Adipocyte (in vitro differentiated cells): Measurements from ENCODE around the gene ARHGAP21.
A peak's percentile ranks its signal among the peaks of the same experiment; 100 is the strongest.

Experiments used
- DNase-seq: peaks from one replicate; pipeline ENCODE4 v3.0.0-alpha.2; 2015; ENCODE audit warnings: low read depth
- H3K27me3 ChIP-seq: replicated peaks from 2 replicates; pipeline ENCODE4 v1.7.0; 2013; ENCODE audit warnings: mild to moderate bottlenecking, low read length, moderate library complexity; ENCODE audit not compliant: control insufficient read depth, insufficient read depth
- H3K36me3 ChIP-seq: 2 replicates; pipeline ENCODE4 v1.7.0; 2013; ENCODE audit warnings: low read length, mild to moderate bottlenecking, moderate library complexity; ENCODE audit not compliant: control insufficient read depth, insufficient read depth, severe bottlenecking
- H3K4me1 ChIP-seq: 2 replicates; pipeline ENCODE4 v1.7.0; 2013; ENCODE audit warnings: mild to moderate bottlenecking, low read length, moderate library complexity; ENCODE audit not compliant: control insufficient read depth, insufficient read depth
- H3K4me3 ChIP-seq: 2 replicates; pipeline ENCODE4 v1.7.0; 2013; ENCODE audit warnings: mild to moderate bottlenecking, low read length, moderate library complexity
- H3K9ac ChIP-seq: 2 replicates; pipeline ENCODE4 v1.7.0; 2013; ENCODE audit warnings: mild to moderate bottlenecking, low read length, moderate library complexity
- H3K9me3 ChIP-seq: 2 replicates; pipeline ENCODE4 v1.7.0; 2013; ENCODE audit warnings: mild to moderate bottlenecking, low read length, moderate library complexity; ENCODE audit not compliant: control insufficient read depth

Gene ARHGAP21

GRCh38 chr10:24706479-24707118 is 17.1 kb downstream of the ARHGAP21 start:
- H3K4me3 ChIP-seq: peak overlapping the region; percentile 0
- H3K4me1 ChIP-seq: peaks cover 38% of the 10 kb centered on the region
- no peaks in the 10 kb centered on the region for H3K36me3 ChIP-seq
- no peaks in the 10 kb centered on the region for H3K27me3 ChIP-seq
- H3K9me3 ChIP-seq: no peaks in the 10 kb centered on the region
- no peak overlapping the region for H3K9ac ChIP-seq
- peak; percentile 95 for DNase-seq

GRCh38 chr10:24703700-24704099 is 20.0 kb downstream of the ARHGAP21 start:
- Histone ChIP-seq H3K9me3 (no peaks in the 10 kb centered on the region), H3K36me3 (no peaks in the 10 kb centered on the region), H3K4me3 (no peak overlapping the region), H3K4me1 (peaks cover 44% of the 10 kb centered on the region), H3K9ac (no peak overlapping the region), H3K27me3 (no peaks in the 10 kb centered on the region)
- DNase-seq: peak; percentile 86

- no peaks in the 10 kb centered on the region for H3K27me3 ChIP-seq
- peaks cover 38% of the 10 kb centered on the region for H3K4me1 ChIP-seq
- no peaks in the 10 kb centered on the region for H3K36me3 ChIP-seq
- H3K9ac ChIP-seq: no peak overlapping the region
- DNase-seq: no peak
- H3K9me3 ChIP-seq: no peaks in the 10 kb centered on the region
- H3K4me3 ChIP-seq: no peak overlapping the region
Observed at GRCh38 chr10:24701447-24701846, 22.2 kb downstream of the ARHGAP21 start.

GRCh38 chr10:24700948-24701347 is 22.7 kb downstream of the ARHGAP21 start:
- H3K9me3 ChIP-seq: no peaks in the 10 kb centered on the region
- DNase-seq: no peak
- no peaks in the 10 kb centered on the region for H3K27me3 ChIP-seq
- H3K9ac ChIP-seq: no peak overlapping the region
- no peak overlapping the region for H3K4me3 ChIP-seq
- H3K4me1 ChIP-seq: peaks cover 33% of the 10 kb centered on the region
- H3K36me3 ChIP-seq: no peaks in the 10 kb centered on the region

- Histone ChIP-seq H3K4me3 (no peak overlapping the region), H3K9ac (no peak overlapping the region), H3K27me3 (no peaks in the 10 kb centered on the region), H3K4me1 (peaks cover 18% of the 10 kb centered on the region), H3K36me3 (no peaks in the 10 kb centered on the region), H3K9me3 (no peaks in the 10 kb centered on the region)
- no peak for DNase-seq
Observed at GRCh38 chr10:24698270-24698669, 25.4 kb downstream of the ARHGAP21 start.

- no peak overlapping the region for H3K9ac ChIP-seq
- no peaks in the 10 kb centered on the region for H3K36me3 ChIP-seq
- no peaks in the 10 kb centered on the region for H3K27me3 ChIP-seq
- no peaks in the 10 kb centered on the region for H3K9me3 ChIP-seq
- peaks cover 17% of the 10 kb centered on the region for H3K4me1 ChIP-seq
- no peak for DNase-seq
- no peak overlapping the region for H3K4me3 ChIP-seq
Observed at GRCh38 chr10:24697080-24697479, 26.6 kb downstream of the ARHGAP21 start.

GRCh38 chr10:24695452-24695851 is 28.2 kb downstream of the ARHGAP21 start:
- no peak for DNase-seq
- Histone ChIP-seq H3K9ac (no peak overlapping the region), H3K4me3 (no peak overlapping the region), H3K36me3 (no peaks in the 10 kb centered on the region), H3K27me3 (no peaks in the 10 kb centered on the region), H3K9me3 (no peaks in the 10 kb centered on the region), H3K4me1 (peaks cover 20% of the 10 kb centered on the region)

- Histone ChIP-seq H3K4me1 (peaks cover 20% of the 10 kb centered on the region), H3K9me3 (no peaks in the 10 kb centered on the region), H3K27me3 (no peaks in the 10 kb centered on the region), H3K4me3 (no peak overlapping the region), H3K36me3 (no peaks in the 10 kb centered on the region), H3K9ac (no peak overlapping the region)
- DNase-seq: no peak
Observed at GRCh38 chr10:24694086-24694485, 29.6 kb downstream of the ARHGAP21 start.

GRCh38 chr10:24690961-24691512 is 32.6 kb downstream of the ARHGAP21 start:
- Histone ChIP-seq H3K27me3 (no peaks in the 10 kb centered on the region), H3K36me3 (no peaks in the 10 kb centered on the region), H3K9ac (no peak overlapping the region), H3K9me3 (no peaks in the 10 kb centered on the region), H3K4me3 (no peak overlapping the region), H3K4me1 (peaks cover 17% of the 10 kb centered on the region)
- DNase-seq: peak; percentile 35

GRCh38 chr10:24685958-24686540 is 37.6 kb downstream of the ARHGAP21 start:
- no peaks in the 10 kb centered on the region for H3K9me3 ChIP-seq
- no peak overlapping the region for H3K4me3 ChIP-seq
- H3K4me1 ChIP-seq: peaks cover 14% of the 10 kb centered on the region
- H3K27me3 ChIP-seq: no peaks in the 10 kb centered on the region
- H3K9ac ChIP-seq: no peak overlapping the region
- no peaks in the 10 kb centered on the region for H3K36me3 ChIP-seq
- DNase-seq: peak; percentile 71

- H3K36me3 ChIP-seq: no peaks in the 10 kb centered on the region
- no peaks in the 10 kb centered on the region for H3K27me3 ChIP-seq
- peaks cover 5% of the 10 kb centered on the region for H3K9me3 ChIP-seq
- no peak overlapping the region for H3K4me3 ChIP-seq
- no peak for DNase-seq
- no peak overlapping the region for H3K9ac ChIP-seq
- H3K4me1 ChIP-seq: peaks cover 21% of the 10 kb centered on the region
Observed at GRCh38 chr10:24683554-24683953, 40.1 kb downstream of the ARHGAP21 start.
